Upper lobe of left lung (tissue), 6 donors: ENCODE measurements around the gene HSPD1. TPM values are rescaled to one million over a fixed set of nuclear protein-coding genes. Genes with fewer than 3 reads are reported as not detected.
"Not testable (repeated sequence)": the region's sequence is repeated elsewhere in the genome, so short reads cannot be mapped to it uniquely, and the experiment has no call there.

Source experiments
- ATAC-seq, 2 donors: fragments of 200-7000 bp; cut with Tn5 transposase; one replicate each; pipeline ENCODE4 v1.9.1; 2022; ENCODE audit warnings: mild to moderate bottlenecking in 2 of 2, moderate library complexity in 2 of 2; ENCODE audit not compliant: low FRiP score in 2 of 2
- DNase-seq, 2 donors: peaks; one replicate each; pipeline ENCODE4 v3.0.0-alpha.2; 2019 to 2020
- H3K27ac ChIP-seq, 4 donors: fragments of 200-600 bp; sonication (generic); one replicate each; pipeline ENCODE4 v1.5.1; 2016 to 2019
- H3K27me3 ChIP-seq, 4 donors: fragments of 200-600 bp; sonication (generic); one replicate each; pipeline ENCODE4 v1.5.1; 2017 to 2019
- H3K36me3 ChIP-seq, 4 donors: fragments of 200-600 bp; sonication (generic); one replicate each; pipeline ENCODE4 v1.5.1; 2016 to 2019
- H3K4me1 ChIP-seq, 4 donors: fragments of 200-600 bp; sonication (generic); one replicate each; pipeline ENCODE4 v1.5.1; 2018 to 2019
- H3K4me3 ChIP-seq, 4 donors: fragments of 200-600 bp; sonication (generic); one replicate each; pipeline ENCODE4 v1.5.1; 2017 to 2019; ENCODE audit warnings: mild to moderate bottlenecking in 2 of 4, moderate library complexity in 1 of 4
- H3K9me3 ChIP-seq, 4 donors: fragments of 200-600 bp; sonication (generic); one replicate each; pipeline ENCODE4 v1.5.1; 2018 to 2019
- EP300 ChIP-seq, 4 donors: sonication (generic); formaldehyde crosslinking; IDR thresholded peaks; one replicate each; pipeline ENCODE4 v1.5.1; 2017; ENCODE audit warnings: antibody characterized with exemption in 4 of 4, control low read depth in 2 of 4
- POLR2A ChIP-seq, 4 donors: fragments of 450-650 bp; IDR thresholded peaks; one replicate each; pipeline ENCODE4 v1.5.1; 2016 to 2017; ENCODE audit warnings: antibody characterized with exemption in 4 of 4, mild to moderate bottlenecking in 2 of 4
- POLR2AphosphoS5 ChIP-seq, 2 donors: sonication (generic); formaldehyde crosslinking; IDR thresholded peaks; one replicate each; pipeline ENCODE4 v1.5.1; 2017; ENCODE audit warnings: antibody characterized with exemption in 2 of 2
- WGBS, 2 donors: methylation state at CpG; one replicate each; pipeline ENCODE4 v1.1.5; 2017 to 2018; 5-methylcytosine and 5-hydroxymethylcytosine counted together
- total RNA-seq, 6 donors: library from RNA; depleted of rRNA in 4 of 6; stranded (reverse); fragments of >200 nt in 4 of 6; gene quantifications; one replicate each; pipeline versions ENCODE4 v1.1.0 to v1.2.1, GENCODE V29; 2016 to 2021
- TF ChIP-seq, protein P1 (sequence below), 6 experiments: fragments of 450-650 bp in 4 of 6; fragments of 200-600 bp in 2 of 6; sonication (generic) in 2 of 6; IDR thresholded peaks; one replicate each; pipeline ENCODE4 v1.5.1; 2016 to 2019; ENCODE audit warnings: antibody characterized with exemption in 6 of 6
- donor health status: DM: no; HTN: no; CAD: no; lungs with moderate emphysema.
- donor health status: DM: no; HTN: yes; CAD: no; lungs with severe emphysema.

The HSPD1 gene
- total RNA-seq, 6 donors from 2014 or later = 42.8 to 159 (median 123) TPM

DNA sequence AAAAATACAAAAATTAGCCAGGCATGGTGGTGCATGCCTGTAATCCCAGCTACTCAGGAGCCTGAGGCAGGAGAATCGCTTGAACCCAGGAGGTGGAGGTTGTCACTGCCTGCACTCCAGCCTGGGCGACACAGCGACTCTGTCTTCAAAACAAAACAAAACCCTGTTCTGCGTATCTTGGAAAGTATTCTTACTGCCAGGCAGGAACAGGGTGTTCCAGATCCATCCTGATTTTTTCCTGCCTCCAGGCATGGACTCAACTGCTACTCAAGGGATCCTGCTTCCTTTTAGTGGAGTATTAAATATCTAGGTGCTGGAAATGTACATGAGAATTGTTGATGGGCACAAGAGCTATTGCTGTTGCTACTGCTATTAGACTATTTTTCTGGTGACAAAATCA, 12.3 kb downstream of the HSPD1 start:
- no peak overlapping the region for H3K27ac ChIP-seq
- TF ChIP-seq POLR2A (IDR thresholded peaks at IDR 0.05) = no peak
- no peak for TF ChIP-seq POLR2AphosphoS5 (IDR thresholded peaks at IDR 0.05)
- TF ChIP-seq, protein P1, sequence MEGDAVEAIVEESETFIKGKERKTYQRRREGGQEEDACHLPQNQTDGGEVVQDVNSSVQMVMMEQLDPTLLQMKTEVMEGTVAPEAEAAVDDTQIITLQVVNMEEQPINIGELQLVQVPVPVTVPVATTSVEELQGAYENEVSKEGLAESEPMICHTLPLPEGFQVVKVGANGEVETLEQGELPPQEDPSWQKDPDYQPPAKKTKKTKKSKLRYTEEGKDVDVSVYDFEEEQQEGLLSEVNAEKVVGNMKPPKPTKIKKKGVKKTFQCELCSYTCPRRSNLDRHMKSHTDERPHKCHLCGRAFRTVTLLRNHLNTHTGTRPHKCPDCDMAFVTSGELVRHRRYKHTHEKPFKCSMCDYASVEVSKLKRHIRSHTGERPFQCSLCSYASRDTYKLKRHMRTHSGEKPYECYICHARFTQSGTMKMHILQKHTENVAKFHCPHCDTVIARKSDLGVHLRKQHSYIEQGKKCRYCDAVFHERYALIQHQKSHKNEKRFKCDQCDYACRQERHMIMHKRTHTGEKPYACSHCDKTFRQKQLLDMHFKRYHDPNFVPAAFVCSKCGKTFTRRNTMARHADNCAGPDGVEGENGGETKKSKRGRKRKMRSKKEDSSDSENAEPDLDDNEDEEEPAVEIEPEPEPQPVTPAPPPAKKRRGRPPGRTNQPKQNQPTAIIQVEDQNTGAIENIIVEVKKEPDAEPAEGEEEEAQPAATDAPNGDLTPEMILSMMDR (IDR thresholded peaks at IDR 0.05) = no peak
- TF ChIP-seq EP300 (IDR thresholded peaks at IDR 0.05) = no peak
- DNase-seq (no peak), ATAC-seq (no peak)
- no peaks in the 10 kb centered on the region for H3K27me3 ChIP-seq
- H3K4me3 ChIP-seq = no peak overlapping the region
- no peaks in the 10 kb centered on the region for H3K4me1 ChIP-seq
- 82 to 88% methylated on average over 2 to 4 of the region's 4 CpGs for WGBS, 2 donors
- H3K36me3 ChIP-seq = peaks cover 30 to 72% (median 58%) of the 10 kb centered on the region in 4 donors
- H3K9me3 ChIP-seq = peaks cover 0 to 16% (median 14%) of the 10 kb centered on the region in 4 donors

DNA sequence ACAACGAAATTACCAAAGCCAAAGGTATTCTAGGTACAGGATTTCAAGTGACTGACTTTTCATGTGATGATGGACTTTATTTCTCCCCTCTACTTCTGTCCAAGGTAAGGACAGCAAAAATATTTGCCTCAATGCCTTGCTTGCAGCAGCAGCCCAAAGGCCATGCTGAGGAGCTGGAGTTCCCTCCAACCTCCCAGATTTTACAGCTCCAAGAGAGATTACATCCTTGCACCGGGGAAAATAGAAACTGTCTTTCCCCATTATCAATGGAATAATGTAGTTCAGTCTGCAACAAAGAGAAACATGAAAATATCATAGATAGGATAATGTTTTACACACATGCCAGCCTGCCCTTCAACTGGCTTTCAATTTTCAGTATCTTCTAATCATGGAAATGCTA, 13.5 kb downstream of the HSPD1 start:
- Histone ChIP-seq H3K36me3 (peaks cover 26 to 66% (median 51%) of the 10 kb centered on the region in 4 donors), H3K4me3 (no peak overlapping the region), H3K27me3 (no peaks in the 10 kb centered on the region), H3K27ac (no peak overlapping the region), H3K9me3 (peaks cover 0 to 19% (median 14%) of the 10 kb centered on the region in 4 donors), H3K4me1 (no peaks in the 10 kb centered on the region)
- DNase-seq (no peak), ATAC-seq (no peak)
- TF ChIP-seq EP300 (IDR thresholded peaks at IDR 0.05) = no peak
- no peak for TF ChIP-seq POLR2A (IDR thresholded peaks at IDR 0.05)
- TF ChIP-seq, protein P1 (IDR thresholded peaks at IDR 0.05) = no peak
- no peak for TF ChIP-seq POLR2AphosphoS5 (IDR thresholded peaks at IDR 0.05)
- 93 to 95% methylated on average over 2 of the region's 2 CpGs for WGBS, 2 donors

DNA sequence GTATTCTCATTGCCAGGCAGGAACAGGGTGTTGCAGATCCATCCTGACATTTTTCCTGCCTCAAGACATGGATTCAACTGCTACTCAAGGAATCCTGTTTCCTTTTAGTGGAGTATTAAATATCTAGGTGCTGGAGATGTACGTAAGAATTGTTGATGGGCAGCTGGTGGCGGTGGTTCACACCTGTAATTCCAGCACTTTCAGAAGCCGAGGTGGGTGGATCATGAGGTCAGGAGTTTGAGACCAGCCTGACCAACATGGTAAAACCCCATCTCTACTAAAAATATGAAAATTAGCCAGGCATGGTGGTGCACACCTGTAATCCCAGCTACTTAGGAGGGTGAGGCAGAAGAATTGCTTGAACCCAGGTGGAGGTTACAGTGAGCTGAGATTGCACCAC, 15.4 kb downstream of the HSPD1 start:
- not testable (repeated sequence) for H3K27ac ChIP-seq, H3K4me3 ChIP-seq, H3K4me1 ChIP-seq, ATAC-seq, DNase-seq, H3K27me3 ChIP-seq
- H3K9me3 ChIP-seq = peaks cover 0 to 19% (median 14%) of the 10 kb centered on the region in 4 donors
- peaks cover 22 to 53% (median 39%) of the 10 kb centered on the region in 4 donors for H3K36me3 ChIP-seq
- WGBS, 2 donors = 95 to 98% methylated on average over 3 of the region's 3 CpGs

DNA sequence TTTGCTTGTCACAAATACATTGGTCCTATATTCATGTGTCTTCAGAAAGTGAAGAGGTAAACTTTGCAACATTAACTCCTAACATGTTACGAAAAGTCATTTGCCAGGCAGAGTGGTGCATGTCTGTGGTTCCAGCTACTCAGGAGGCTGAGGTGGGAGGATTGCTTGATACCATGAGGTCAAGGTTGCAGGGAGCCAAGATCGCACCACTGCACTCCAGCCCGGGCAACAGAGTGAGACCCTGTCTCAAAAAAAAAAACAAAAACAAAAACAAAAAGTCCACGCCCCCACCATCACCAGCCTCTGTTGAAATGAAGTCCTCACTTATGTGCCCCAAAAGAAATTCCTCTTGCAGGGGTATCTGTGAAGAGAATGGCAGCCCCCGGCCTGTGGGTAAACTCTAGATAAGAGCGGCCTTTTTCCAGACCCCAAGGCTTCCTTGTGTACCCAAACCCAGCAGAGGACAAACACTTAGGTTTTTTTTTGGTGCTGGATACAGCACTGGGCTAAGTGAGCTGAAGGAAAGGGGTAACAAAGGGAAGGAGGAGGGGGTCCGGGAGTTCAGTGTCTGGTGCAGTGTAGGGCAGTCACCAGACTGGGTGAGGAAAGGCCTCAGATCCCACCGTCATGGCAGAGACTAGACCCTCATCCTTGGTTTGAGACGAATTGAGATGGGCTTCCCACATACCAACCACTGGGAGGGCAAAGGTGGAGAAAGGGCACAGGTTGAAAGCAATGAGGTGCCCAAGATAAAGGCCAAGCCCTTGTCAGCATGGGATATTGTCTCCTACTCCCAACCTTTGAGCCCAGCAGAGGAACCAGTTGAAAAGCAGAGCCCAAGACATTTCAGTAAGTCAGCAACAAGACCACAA, 19.2 kb downstream of the HSPD1 start:
- no peak for TF ChIP-seq POLR2AphosphoS5 (IDR thresholded peaks at IDR 0.05)
- no peak for TF ChIP-seq EP300 (IDR thresholded peaks at IDR 0.05)
- no peak for TF ChIP-seq POLR2A (IDR thresholded peaks at IDR 0.05)
- TF ChIP-seq, protein P1 (IDR thresholded peaks at IDR 0.05) = no peak

DNA sequence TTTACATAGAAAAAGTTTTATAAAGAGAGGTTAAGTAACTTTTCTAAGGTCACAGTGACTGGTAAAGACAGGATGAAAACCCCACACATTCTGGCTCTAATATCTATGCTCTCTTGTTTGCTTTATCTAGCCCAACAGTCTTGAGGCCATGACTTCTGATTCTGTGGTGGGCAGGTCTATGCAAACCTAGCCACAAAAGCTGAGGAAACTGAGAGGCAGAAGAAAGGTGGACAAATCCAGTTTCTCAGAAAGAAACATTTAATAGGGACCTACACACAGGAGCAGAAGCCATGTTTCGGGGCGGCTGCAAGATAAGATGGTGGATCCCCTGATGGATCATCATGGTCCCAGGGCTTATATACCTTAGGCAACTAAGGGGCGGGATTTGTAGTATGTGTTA, 21.8 kb downstream of the HSPD1 start:
- DNase-seq (no peak), ATAC-seq (no peak)
- H3K27me3 ChIP-seq = no peaks in the 10 kb centered on the region
- H3K27ac ChIP-seq = no peak overlapping the region
- peaks cover 16 to 74% (median 52%) of the 10 kb centered on the region in 4 donors for H3K36me3 ChIP-seq
- peaks cover 0 to 6% (median 3%) of the 10 kb centered on the region in 4 donors for H3K9me3 ChIP-seq
- TF ChIP-seq POLR2A (IDR thresholded peaks at IDR 0.05) = no peak
- TF ChIP-seq, protein P1 (IDR thresholded peaks at IDR 0.05) = no peak
- TF ChIP-seq EP300 (IDR thresholded peaks at IDR 0.05) = no peak
- no peak for TF ChIP-seq POLR2AphosphoS5 (IDR thresholded peaks at IDR 0.05)
- WGBS, 2 donors = 97 to 98% methylated on average over 3 of the region's 3 CpGs
- H3K4me1 ChIP-seq = peaks cover 0 to 3% (median 0%) of the 10 kb centered on the region in 4 donors
- H3K4me3 ChIP-seq = no peak overlapping the region

More for the DNA sequence above, 19.2 kb downstream of the HSPD1 start:
- Histone ChIP-seq H3K36me3 (peaks cover 10 to 52% (median 35%) of the 10 kb centered on the region in 4 donors), H3K9me3 (peaks cover 0 to 19% (median 14%) of the 10 kb centered on the region in 4 donors), H3K27ac (no peak overlapping the region), H3K27me3 (no peaks in the 10 kb centered on the region), H3K4me1 (peaks cover 0 to 3% (median 0%) of the 10 kb centered on the region in 4 donors), H3K4me3 (no peak overlapping the region)
- 87 to 95% methylated on average over 9 of the region's 9 CpGs for WGBS, 2 donors
- ATAC-seq = no peak
- DNase-seq = no peak
